Smooth muscle cell (in vitro differentiated cells): ENCODE measurements around the gene AFF1. TPM values are rescaled to one million over a fixed set of nuclear protein-coding genes. Genes with fewer than 3 reads are reported as not detected.
"Not testable (repeated sequence)": the region's sequence is repeated elsewhere in the genome, so short reads cannot be mapped to it uniquely, and the experiment has no call there.

Experiments used
- DNase-seq: peaks from one replicate; lab custom pipeline; 2025; ENCODE audit not compliant: unreplicated experiment; lab: John Stamatoyannopoulos, UW
- H2AFZ ChIP-seq: fragments of 200-600 bp; sonication (generic); 2 replicates; pipeline ENCODE4 v1.6.0; 2016; ENCODE audit warnings: antibody characterized with exemption, low read depth, mild to moderate bottlenecking
- H3F3A ChIP-seq: fragments of 200-600 bp; sonication (generic); 2 replicates; pipeline ENCODE4 v1.6.0; 2017; ENCODE audit warnings: antibody characterized with exemption, low read depth
- H3K27ac ChIP-seq: fragments of 200-600 bp; sonication (generic); 2 replicates; pipeline ENCODE4 v1.5.1; 2016; ENCODE audit warnings: low read depth, mild to moderate bottlenecking
- H3K27me3 ChIP-seq: fragments of 200-600 bp; sonication (generic); 2 replicates; pipeline ENCODE4 v1.6.1; 2016; ENCODE audit warnings: low read depth, mild to moderate bottlenecking
- H3K36me3 ChIP-seq: fragments of 200-600 bp; sonication (generic); 2 replicates; pipeline ENCODE4 v1.5.1; 2016; ENCODE audit warnings: low read depth
- H3K4me1 ChIP-seq: fragments of 200-600 bp; sonication (generic); 2 replicates; pipeline ENCODE4 v1.5.1; 2016; ENCODE audit warnings: low read depth
- H3K4me2 ChIP-seq: fragments of 200-600 bp; sonication (generic); 2 replicates; pipeline ENCODE4 v1.6.0; 2016; ENCODE audit warnings: mild to moderate bottlenecking
- H3K4me3 ChIP-seq: fragments of 200-600 bp; sonication (generic); 2 replicates; pipeline ENCODE4 v1.5.1; 2016; ENCODE audit warnings: mild to moderate bottlenecking
- H3K79me2 ChIP-seq: fragments of 200-600 bp; sonication (generic); 2 replicates; pipeline ENCODE4 v1.6.0; 2016; ENCODE audit warnings: low read depth, mild to moderate bottlenecking
- H3K9ac ChIP-seq: fragments of 200-600 bp; sonication (generic); 2 replicates; pipeline ENCODE4 v1.6.0; 2016; ENCODE audit warnings: low read depth
- H3K9me3 ChIP-seq: fragments of 200-600 bp; sonication (generic); replicated peaks from 2 replicates; pipeline ENCODE4 v1.5.1; 2016; ENCODE audit warnings: low read depth
- H4K20me1 ChIP-seq: fragments of 200-600 bp; sonication (generic); 2 replicates; pipeline ENCODE4 v1.6.0; 2016; ENCODE audit warnings: low read depth
- WGBS: methylation state at CpG from one replicate; pipeline ENCODE4 v1.1.7; 2016; ENCODE audit warnings: low lambda C conversion rate; 5-methylcytosine and 5-hydroxymethylcytosine counted together
- polyA plus RNA-seq: library from polyadenylated mRNA; unstranded; fragments of >200 nt; fragmentation: Nextera tagmentation; extraction: Ambion mirVana; gene quantifications from 2 replicates; pipeline ENCODE4 v1.2.1, GENCODE V29; 2016
- total RNA-seq: library from RNA; depleted of rRNA; stranded (reverse); fragments of >200 nt; gene quantifications from 2 replicates; pipeline ENCODE4 v1.2.3, GENCODE V29; 2014
- TF ChIP-seq, protein P1 (sequence below): fragments of 200-600 bp; sonication (generic); IDR thresholded peaks from 2 replicates; pipeline ENCODE4 v1.5.1; 2017; ENCODE audit warnings: borderline replicate concordance, mild to moderate bottlenecking, antibody characterized with exemption; ENCODE audit not compliant: insufficient read depth, poor library complexity, severe bottlenecking

Gene AFF1
- total and polyA plus RNA-seq, 2 experiments from 2014 or later = 6.6 to 17.7 TPM

DNA sequence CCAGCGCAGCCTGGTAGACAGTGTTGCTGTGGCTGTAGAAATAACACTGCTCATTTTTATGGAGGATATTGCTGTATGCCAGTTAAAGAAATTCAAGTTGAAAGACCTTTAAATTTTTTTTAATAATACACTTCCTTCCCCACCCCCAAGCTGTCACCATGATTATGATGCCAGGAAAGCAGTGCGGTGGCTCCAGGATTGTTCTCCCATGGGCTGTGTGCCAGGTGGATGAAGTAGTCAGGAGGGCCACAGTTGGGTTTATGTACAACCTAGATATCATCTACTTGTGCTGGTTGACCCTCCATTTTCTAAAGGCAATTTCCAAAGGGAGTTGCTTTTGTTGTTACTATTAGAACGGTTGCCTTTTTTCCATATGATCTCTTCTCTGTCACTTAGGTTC lies 136.6 kb downstream of the AFF1 start:
- no peaks in the 10 kb centered on the region for H3K36me3 ChIP-seq
- no peak overlapping the region for H3K27ac ChIP-seq
- H3F3A ChIP-seq = peaks cover 5% of the 10 kb centered on the region
- H2AFZ ChIP-seq = no peak overlapping the region
- no peaks in the 10 kb centered on the region for H3K27me3 ChIP-seq
- no peak overlapping the region for H3K4me2 ChIP-seq
- TF ChIP-seq, protein P1, sequence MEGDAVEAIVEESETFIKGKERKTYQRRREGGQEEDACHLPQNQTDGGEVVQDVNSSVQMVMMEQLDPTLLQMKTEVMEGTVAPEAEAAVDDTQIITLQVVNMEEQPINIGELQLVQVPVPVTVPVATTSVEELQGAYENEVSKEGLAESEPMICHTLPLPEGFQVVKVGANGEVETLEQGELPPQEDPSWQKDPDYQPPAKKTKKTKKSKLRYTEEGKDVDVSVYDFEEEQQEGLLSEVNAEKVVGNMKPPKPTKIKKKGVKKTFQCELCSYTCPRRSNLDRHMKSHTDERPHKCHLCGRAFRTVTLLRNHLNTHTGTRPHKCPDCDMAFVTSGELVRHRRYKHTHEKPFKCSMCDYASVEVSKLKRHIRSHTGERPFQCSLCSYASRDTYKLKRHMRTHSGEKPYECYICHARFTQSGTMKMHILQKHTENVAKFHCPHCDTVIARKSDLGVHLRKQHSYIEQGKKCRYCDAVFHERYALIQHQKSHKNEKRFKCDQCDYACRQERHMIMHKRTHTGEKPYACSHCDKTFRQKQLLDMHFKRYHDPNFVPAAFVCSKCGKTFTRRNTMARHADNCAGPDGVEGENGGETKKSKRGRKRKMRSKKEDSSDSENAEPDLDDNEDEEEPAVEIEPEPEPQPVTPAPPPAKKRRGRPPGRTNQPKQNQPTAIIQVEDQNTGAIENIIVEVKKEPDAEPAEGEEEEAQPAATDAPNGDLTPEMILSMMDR = no peak
- H3K4me1 ChIP-seq = peaks cover 40% of the 10 kb centered on the region
- DNase-seq = no peak
- H3K9ac ChIP-seq = no peak overlapping the region
- peaks cover 24% of the 10 kb centered on the region for H3K79me2 ChIP-seq
- WGBS = 99% methylated on average over 3 of the region's 3 CpGs
- no peak overlapping the region for H3K4me3 ChIP-seq
- peaks cover 51% of the 10 kb centered on the region for H4K20me1 ChIP-seq
- H3K9me3 ChIP-seq = no peaks in the 10 kb centered on the region

DNA sequence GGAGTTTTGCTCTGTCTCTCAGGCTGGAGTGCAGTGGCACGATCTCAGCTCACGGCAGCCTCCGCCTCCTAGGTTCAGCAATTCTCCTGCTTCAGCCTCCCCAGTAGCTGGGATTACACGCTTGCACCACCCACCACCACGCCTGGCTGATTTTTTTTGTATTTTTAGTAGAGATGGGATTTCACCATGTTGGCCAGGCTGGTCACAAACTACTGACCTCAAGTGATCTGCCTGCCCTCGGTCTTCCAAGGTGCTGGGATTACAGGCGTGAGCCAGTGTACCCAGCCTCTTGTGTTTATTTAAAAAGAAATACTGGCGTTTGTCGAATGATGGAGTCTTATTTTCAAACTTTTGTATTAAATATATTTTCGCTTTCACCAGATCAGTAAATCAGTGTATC lies 137.7 kb downstream of the AFF1 start:
- not testable (repeated sequence) for DNase-seq, H3F3A ChIP-seq, H3K36me3 ChIP-seq, H3K9me3 ChIP-seq, H2AFZ ChIP-seq, H3K27me3 ChIP-seq, H3K9ac ChIP-seq, H3K4me3 ChIP-seq
- WGBS = 87% methylated on average over 10 of the region's 10 CpGs
- Histone ChIP-seq H3K4me2 (peak overlapping the region; percentile 80), H3K79me2 (peaks cover 26% of the 10 kb centered on the region), H4K20me1 (peaks cover 43% of the 10 kb centered on the region), H3K4me1 (peaks cover 38% of the 10 kb centered on the region), H3K27ac (peak overlapping the region; percentile 84)

DNA sequence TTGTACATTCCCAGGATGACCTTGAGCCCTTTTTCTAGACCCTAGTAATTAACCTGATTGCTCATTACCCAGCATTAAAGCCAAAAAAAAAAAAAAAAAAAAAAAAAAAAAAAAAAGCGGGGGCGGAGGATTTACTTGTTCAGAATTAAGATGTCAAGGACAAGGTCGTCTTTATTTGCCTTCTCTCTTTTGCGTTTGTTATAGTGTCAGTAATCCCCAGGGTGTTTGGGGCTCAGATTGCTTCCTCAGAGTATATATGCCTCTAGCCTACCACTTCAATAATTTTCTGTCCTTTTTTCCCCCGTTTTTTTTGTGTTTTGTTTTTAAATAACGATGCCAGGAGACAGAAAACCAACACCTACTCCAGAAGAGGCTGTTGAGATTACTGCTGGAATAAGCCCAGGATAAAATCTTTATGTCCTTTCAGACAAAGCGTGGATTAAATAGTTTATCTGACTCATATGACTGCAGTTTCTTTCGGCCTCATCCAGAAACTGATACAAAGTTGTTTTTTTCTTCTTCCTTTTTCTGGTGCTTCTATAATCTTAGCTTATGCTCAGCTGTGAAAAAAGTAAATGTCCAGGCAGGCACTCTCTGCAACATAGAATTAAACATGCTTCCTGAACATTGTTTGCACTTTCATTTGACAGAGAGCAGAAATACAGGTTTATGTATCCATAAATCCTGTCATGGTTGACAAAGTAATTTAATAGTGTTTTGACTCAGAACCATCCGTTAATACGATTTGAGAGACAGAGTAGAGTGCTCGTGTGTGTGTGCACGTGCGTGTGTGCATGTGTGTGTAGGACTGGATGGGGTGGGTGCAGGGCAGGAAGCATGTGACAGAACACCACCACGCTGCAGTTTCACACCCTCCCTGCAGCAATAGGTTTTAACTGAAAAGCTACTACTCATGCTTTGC lies 138.6 kb downstream of the AFF1 start:
- H3K4me2 ChIP-seq = peak overlapping the region; percentile 80

DNA sequence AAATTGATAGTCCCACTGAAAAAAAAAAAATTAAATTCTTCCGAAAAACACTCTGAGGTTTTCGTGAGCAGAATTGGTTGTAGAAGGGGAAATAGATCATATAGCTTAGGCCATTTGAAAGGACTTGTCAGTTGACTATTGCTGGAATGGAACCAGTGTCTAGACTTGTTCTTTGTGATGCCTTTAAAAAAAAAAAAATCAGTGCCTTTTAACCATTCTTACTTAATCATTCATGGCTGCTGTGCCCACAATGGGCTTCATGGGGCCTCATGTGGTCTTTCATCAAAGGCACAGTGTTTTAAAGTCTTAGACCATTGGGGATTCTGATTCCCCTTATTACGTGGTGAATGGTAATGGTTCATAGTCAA lies 139.3 kb downstream of the AFF1 start:
- peaks cover 34% of the 10 kb centered on the region for H3K79me2 ChIP-seq
- H3K9me3 ChIP-seq = no peaks in the 10 kb centered on the region
- no peak overlapping the region for H3K4me3 ChIP-seq
- H3K27me3 ChIP-seq = no peaks in the 10 kb centered on the region
- peak overlapping the region; percentile 80 for H3K4me2 ChIP-seq
- WGBS = 58% methylated on average over 3 of the region's 3 CpGs
- H3K27ac ChIP-seq = peak overlapping the region; percentile 84
- no peaks in the 10 kb centered on the region for H3K36me3 ChIP-seq
- H3K4me1 ChIP-seq = peaks cover 34% of the 10 kb centered on the region
- TF ChIP-seq, protein P1 = no peak
- no peak for DNase-seq
- no peak overlapping the region for H3K9ac ChIP-seq
- no peak overlapping the region for H2AFZ ChIP-seq
- no peaks in the 10 kb centered on the region for H3F3A ChIP-seq
- H4K20me1 ChIP-seq = peaks cover 32% of the 10 kb centered on the region

More for the DNA sequence above, 138.6 kb downstream of the AFF1 start:
- H3K36me3 ChIP-seq = no peaks in the 10 kb centered on the region
- no peak for DNase-seq
- H2AFZ ChIP-seq = no peak overlapping the region
- TF ChIP-seq, protein P1 = no peak
- H3K27me3 ChIP-seq = no peaks in the 10 kb centered on the region
- no peaks in the 10 kb centered on the region for H3K9me3 ChIP-seq
- peaks cover 34% of the 10 kb centered on the region for H3K79me2 ChIP-seq
- H3F3A ChIP-seq = no peaks in the 10 kb centered on the region
- peaks cover 34% of the 10 kb centered on the region for H4K20me1 ChIP-seq
- peak overlapping the region; percentile 24 for H3K4me3 ChIP-seq
- peaks cover 31% of the 10 kb centered on the region for H3K4me1 ChIP-seq
- H3K9ac ChIP-seq = peak overlapping the region; percentile 46
- WGBS = 32% methylated on average over 14 of the region's 14 CpGs
- peak overlapping the region; percentile 84 for H3K27ac ChIP-seq
